GM21528 (cell line): ENCODE measurements around the gene OR51G1.
"Not testable (repeated sequence)": the region's sequence is repeated elsewhere in the genome, so short reads cannot be mapped to it uniquely, and the experiment has no call there.

ENCODE experiments used
- ATAC-seq: cut with Tn5 transposase; IDR thresholded peaks from one replicate; pipeline ENCODE4 v1.9.1; 2021; ENCODE audit warnings: mild to moderate bottlenecking, moderate library complexity; ENCODE audit not compliant: unreplicated experiment, low FRiP score

The OR51G1 gene

GRCh38 chr11:4924239-4924638 lies at the start of gene OR51G1:
OR51G1 (minus strand) TSS chr11:4924339; CDS start chr11:4924339, 0 bp downstream.
- ATAC-seq: no peak

DNA sequence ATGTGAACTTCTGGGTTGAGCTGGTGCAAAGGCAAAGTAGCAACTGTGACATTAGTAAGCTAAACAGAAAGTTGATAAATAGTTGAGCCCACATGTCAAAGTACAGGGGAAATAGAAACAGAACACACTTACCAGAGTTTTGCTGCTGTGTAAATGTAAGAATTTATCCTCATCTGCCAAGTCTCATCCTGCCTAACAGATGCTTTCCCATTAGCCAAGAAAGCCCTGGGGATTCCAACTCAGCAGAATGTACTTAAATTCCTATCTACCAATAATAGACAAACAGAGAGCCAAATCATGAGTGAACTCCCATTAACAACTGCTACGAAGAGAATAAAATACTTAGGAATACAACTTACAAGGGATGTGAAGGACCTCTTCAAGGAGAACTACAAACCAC lies 38.7 kb upstream of the OR51G1 start:
- ATAC-seq: no peak

- no peak for ATAC-seq
Measured at GRCh38 chr11:4960877-4961276, 36.7 kb upstream of the OR51G1 start.

GRCh38 chr11:4957396-4957795 lies 33.3 kb upstream of the OR51G1 start:
- no peak for ATAC-seq

- ATAC-seq: not testable (repeated sequence)
Measured at GRCh38 chr11:4955613-4956012, 31.5 kb upstream of the OR51G1 start, which contains the start of gene OR51A2. OR51A2 (minus strand) TSS chr11:4955713; CDS start chr11:4955713, 0 bp downstream.

DNA sequence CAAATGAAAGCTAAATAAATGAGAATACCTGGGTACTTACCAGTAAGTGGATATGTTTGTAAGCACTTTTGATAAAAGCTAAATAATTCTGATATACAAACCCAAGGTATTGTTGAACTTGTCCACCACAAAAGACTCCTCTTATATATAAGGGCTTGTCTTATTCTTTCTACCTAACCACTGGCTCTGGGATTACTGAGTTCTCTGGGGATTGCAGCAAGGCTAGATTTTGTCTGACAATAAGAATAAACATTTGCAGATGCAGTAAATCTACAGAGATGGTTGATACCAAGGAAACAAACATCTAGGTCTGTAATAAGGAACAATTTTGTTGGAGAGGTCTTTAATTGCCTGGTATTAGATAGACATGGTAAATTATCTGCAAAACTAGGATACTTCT lies 23.4 kb upstream of the OR51G1 start, which contains the start of gene OR51A4:
OR51A4 (minus strand) TSS at position 101 of the 400 bp plus-strand sequence. CDS start 505 bp downstream, outside the sequence.
- ATAC-seq: no peak

GRCh38 chr11:4936745-4937144 lies 12.6 kb upstream of the OR51G1 start:
- ATAC-seq: no peak

DNA sequence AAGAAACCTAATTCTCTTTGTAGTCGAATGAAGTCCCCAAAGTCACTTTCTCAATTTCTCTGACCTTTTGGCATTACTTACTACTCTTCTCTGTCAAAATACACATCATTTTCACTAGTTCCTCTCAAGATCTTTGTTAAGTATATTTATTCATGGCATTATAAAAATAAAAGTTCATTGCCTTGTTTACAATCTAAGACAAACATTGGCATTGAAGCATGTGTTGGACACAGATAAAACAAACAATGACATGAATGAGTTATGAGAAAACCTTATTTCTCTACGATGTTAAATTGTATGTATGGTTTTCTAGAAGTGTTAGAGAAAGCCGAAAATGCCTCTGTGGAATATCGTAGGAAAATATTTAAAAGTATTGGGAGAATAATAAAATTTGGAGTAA lies 8.6 kb upstream of the OR51G1 start:
- ATAC-seq: no peak

DNA sequence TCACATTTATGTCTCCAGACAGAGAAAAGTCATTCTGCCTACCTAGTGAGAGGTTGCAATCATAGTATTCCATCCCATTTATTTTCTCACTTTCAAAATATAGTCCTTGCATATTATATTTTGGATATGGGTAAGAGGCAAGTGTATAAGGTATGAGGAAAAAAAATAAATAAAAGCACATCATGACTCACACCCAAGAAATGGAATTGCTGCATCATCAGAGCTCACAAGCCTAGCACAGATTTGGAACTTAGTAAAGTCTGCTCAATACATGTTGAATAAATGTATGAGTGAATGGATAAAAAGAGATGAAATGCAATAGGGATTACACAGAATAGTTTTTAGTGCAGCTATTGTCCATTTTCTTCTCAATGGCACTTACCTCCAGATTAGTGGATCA lies 2.5 kb upstream of the OR51G1 start:
- no peak for ATAC-seq

DNA sequence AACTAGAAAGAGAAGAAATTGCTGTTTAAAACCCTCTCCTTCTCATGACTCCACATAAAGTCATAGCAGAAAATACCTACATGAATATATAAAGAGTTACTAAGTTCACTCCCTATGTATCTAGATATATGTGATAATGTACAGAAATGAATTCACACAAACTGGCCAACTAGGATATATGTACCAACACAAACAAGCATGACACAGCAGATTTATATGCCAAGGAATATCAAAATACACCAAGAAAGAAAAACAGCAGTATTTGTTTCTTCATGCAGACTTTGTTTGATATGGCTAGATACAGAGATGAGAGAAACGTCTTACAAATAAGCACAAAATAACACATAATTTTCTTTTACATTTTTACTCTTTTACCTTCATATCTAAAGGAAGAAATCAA lies 1.8 kb downstream of the OR51G1 start:
- no peak for ATAC-seq

DNA sequence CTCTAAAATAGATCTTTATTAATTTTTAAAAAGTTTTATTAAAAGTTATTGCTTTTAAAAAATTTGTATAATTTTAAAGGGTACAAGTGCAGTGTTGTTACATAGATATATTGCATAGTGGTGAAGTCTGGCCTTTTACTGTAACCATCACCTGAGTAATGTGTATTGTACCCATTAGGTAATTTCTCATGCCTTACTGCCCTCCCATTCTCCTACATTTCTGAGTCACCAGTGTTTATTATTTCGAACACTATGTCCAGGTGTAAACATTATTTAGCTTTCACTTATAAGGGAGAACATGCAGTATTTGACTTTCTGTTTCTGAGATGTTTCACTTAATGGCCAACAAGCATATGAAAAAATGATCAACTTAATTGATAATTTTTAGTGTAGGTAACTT lies 2.3 kb downstream of the OR51G1 start:
- no peak for ATAC-seq

GRCh38 chr11:4919250-4919649 lies 4.9 kb downstream of the OR51G1 start, which contains the start of gene OR51G2:
OR51G2 (minus strand) TSS chr11:4919350; CDS start chr11:4915663, 3,687 bp downstream.
- ATAC-seq: no peak

GRCh38 chr11:4916581-4916980 lies 7.6 kb downstream of the OR51G1 start:
- ATAC-seq: no peak

DNA sequence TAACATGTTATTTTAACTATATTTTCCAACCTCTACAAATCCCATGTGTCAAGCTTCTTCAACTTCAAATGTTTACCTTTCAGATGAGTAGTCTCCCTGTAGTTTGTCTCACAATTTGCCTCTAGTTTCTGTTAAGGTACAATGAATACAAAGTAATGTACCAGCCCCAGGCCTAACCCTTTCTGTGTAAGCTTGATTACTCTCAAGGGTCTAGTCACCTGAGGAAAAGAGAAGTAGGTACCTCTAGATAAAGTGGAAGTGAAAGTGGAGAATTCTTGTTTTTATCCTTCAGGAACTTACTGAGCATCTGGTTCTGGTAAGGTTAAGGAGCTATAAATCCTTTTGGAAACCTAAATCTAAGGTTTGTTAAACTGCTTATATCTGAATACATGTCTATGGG lies 20.7 kb downstream of the OR51G1 start, which contains the start of gene OR51A7:
OR51A7 (plus strand) TSS at position 300 of the 400 bp plus-strand sequence. CDS start 3,587 bp downstream, outside the sequence.
- ATAC-seq: no peak

DNA sequence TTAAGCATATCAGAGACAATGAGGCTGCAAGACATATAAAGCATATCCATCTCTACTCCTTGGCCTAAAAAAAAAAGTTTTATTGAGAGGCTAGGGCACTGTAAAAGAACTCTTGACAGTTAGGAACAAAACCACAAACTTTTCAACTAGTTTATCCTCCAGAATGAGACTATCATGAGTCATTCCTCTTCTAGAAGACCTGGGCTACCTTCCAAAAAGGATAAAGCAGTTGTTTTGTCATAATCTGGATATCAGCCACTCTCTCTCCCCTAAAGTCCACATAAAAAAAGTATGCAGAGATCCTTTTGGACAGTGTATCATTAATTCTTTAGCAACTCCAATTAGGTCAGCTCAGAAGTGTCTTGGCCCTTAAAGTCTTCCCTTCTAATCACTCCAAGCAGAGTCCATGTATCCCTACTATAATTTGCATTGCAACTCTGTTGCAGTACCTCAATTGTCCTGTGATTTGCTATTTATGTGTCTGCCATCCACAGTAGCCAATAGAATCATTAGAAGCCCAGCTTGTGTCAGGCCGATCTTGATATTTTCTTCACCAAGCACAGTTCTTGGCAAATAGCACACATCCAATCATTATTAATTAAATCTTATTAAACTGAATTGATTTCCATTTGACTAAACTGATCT lies 32.0 kb downstream of the OR51G1 start:
- no peak for ATAC-seq

DNA sequence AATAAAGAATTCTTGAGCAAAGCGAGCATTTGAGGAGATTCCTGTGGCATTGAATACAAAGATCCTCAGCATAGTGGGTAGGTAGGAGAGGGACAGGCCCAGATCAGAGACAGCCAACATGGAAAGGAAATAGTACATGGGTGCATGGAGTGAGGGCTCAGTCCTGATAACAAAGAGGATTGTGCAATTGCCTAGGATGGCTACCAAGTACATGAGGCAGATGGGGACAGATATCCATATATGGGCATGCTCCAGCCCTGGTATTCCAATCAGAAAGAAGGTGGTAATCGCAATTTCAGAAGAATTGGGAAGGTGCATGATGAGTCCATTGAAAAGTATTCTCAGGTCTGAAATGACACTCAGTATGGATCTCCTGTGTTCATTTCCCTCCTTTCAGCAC lies 33.9 kb downstream of the OR51G1 start:
- ATAC-seq: no peak

- no peak for ATAC-seq
Measured at GRCh38 chr11:4887591-4887990, 36.5 kb downstream of the OR51G1 start.

DNA sequence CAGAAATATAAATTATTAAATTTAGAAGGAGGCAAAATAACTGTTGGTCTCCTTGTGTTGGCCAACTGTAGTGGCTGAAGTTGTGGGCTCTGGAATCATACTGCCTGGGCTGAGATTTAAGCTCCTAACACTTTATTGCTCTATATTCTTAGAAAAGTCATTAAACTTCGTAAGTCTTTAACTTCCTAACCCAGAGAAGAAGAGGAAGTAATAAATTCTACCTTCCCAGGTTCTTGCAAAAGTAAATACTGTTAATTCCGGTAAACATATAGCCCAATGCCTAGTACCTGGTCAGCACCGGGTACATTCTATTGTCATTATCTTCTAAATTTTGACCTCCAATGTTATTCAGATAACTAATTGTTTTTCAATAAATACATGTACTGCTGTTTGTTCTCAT lies 38.0 kb downstream of the OR51G1 start:
- ATAC-seq: no peak

- ATAC-seq: no peak
Measured at GRCh38 chr11:4884361-4884760, 39.8 kb downstream of the OR51G1 start.

DNA sequence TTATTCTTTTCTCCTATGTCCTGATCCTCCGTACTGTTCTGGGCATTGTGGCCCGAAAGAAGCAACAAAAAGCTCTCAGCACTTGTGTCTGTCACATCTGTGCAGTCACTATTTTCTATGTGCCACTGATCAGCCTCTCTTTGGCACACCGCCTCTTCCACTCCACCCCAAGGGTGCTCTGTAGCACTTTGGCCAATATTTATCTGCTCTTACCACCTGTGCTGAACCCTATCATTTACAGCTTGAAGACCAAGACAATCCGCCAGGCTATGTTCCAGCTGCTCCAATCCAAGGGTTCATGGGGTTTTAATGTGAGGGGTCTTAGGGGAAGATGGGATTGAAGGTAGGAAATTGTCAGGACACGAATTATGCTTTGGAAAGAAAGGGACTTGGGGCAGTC lies 41.6 kb downstream of the OR51G1 start:
- no peak for ATAC-seq

DNA sequence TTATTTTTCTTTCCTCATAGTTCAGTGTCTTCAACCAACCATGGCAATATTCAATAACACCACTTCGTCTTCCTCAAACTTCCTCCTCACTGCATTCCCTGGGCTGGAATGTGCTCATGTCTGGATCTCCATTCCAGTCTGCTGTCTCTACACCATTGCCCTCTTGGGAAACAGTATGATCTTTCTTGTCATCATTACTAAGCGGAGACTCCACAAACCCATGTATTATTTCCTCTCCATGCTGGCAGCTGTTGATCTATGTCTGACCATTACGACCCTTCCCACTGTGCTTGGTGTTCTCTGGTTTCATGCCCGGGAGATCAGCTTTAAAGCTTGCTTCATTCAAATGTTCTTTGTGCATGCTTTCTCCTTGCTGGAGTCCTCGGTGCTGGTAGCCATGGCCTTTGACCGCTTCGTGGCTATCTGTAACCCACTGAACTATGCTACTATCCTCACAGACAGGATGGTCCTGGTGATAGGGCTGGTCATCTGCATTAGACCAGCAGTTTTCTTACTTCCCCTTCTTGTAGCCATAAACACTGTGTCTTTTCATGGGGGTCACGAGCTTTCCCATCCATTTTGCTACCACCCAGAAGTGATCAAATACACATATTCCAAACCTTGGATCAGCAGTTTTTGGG lies 42.2 kb downstream of the OR51G1 start, which contains the start of gene OR51T1:
OR51T1 (plus strand) TSS at position 41 of the 641 bp plus-strand sequence; CDS start at position 41, 0 bp downstream.
- ATAC-seq: no peak

DNA sequence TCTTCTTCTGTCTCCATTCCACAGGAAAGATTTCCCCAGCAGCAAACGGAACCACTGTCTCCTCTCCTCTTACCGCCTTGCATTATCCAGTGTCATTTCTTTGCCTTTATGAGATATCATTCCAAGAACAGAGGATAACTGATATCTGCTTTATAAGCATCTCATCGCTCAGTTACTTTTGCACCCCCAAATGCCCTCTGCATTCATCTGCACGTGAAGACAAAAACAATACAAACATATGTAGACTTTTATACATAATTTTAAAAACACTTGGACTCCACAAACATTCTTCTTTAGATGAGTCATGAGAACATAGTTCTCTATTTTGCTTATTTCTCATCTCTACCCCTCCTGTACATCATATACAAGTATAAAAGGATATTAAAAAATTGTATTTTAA lies 43.0 kb downstream of the OR51G1 start:
- ATAC-seq: no peak
